K562 (cell line): Measurements from ENCODE around the gene PLRG1. TPM values are rescaled to one million over a fixed set of nuclear protein-coding genes. Genes with fewer than 3 reads are reported as not detected.

Experiments
- ATAC-seq: fragments of 200-7000 bp; cut with Tn5 transposase; 3 replicates; pipeline ENCODE4 v1.9.1; 2020; ENCODE audit warnings: moderate library complexity
- BruUV-seq: library from RNA; stranded (reverse); fragments of 400-500 nt; replicated peaks from 2 replicates; lab custom pipeline; 2021; lab: Mats Ljungman, UMichigan
- CTCF ChIA-PET: fragments of 300-600 bp; formaldehyde crosslinking; extraction: SDS; loops from one replicate; lab custom pipeline; 2021; ENCODE audit warnings: low intra/inter-chr PET ratio; lab: Yijun Ruan, JAX
- POLR2A ChIA-PET: fragments of 300-600, 350-650 bp; sonication (Branson Sonifier 250); formaldehyde crosslinking; extraction: SDS; loops from one replicate; lab custom pipeline; 2021; ENCODE audit warnings: antibody characterized with exemption, inconsistent platforms; lab: Yijun Ruan, JAX
- DNase-seq, 4 experiments: peaks; one replicate each; pipeline versions ENCODE4 v3.0.0 to v3.0.0-alpha.2; 2011 to 2018; ENCODE audit warnings: low spot score in 3 of 4, mixed read lengths in 3 of 4; ENCODE audit errors: extremely low read depth in 1 of 4
- FAIRE-seq: peaks from 2 replicates; lab custom pipeline; 2011; peaks lifted over from hg19 to GRCh38; lab: Jason Lieb, UNC
- H2AFZ ChIP-seq: 2 replicates; pipeline ENCODE4 v1.6.0; 2011; ENCODE audit warnings: low read depth, low read length, control low read depth, inconsistent platforms
- H3K27ac ChIP-seq: fragments of 200-600 bp; 3 replicates; pipeline ENCODE4 v1.8.0; 2011; ENCODE audit warnings: low read depth, mild to moderate bottlenecking, control low read depth, inconsistent platforms, low read length, moderate library complexity, mixed read lengths; ENCODE audit errors: extremely low read depth
- H3K27me3 ChIP-seq, 2 experiments: fragments of 300-600 bp in 1 of 2; 2 replicates in 1 of 2; 3 replicates in 1 of 2; pipeline versions ENCODE4 v1.6.0 to v1.8.0; 2011; ENCODE audit warnings: inconsistent platforms in 2 of 2, low read length in 2 of 2, mild to moderate bottlenecking in 1 of 2, mixed read lengths in 1 of 2, moderate library complexity in 1 of 2; ENCODE audit not compliant: control insufficient read depth in 2 of 2, insufficient read depth in 2 of 2
- H3K36me3 ChIP-seq: fragments of 300-600 bp; 3 replicates; pipeline ENCODE4 v1.8.0; 2011; ENCODE audit warnings: mild to moderate bottlenecking, low read length, inconsistent platforms; ENCODE audit not compliant: control insufficient read depth, insufficient read depth
- H3K4me1 ChIP-seq, 2 experiments: fragments of 200-600 bp in 1 of 2; replicated peaks in 1 of 2; 2 replicates in 1 of 2; 3 replicates in 1 of 2; pipeline versions ENCODE4 v1.5.1 to v1.8.0; 2011; ENCODE audit warnings: inconsistent platforms in 2 of 2, low read length in 2 of 2, mild to moderate bottlenecking in 1 of 2, mixed read lengths in 1 of 2, moderate library complexity in 1 of 2; ENCODE audit not compliant: control insufficient read depth in 2 of 2, insufficient read depth in 2 of 2
- H3K4me2 ChIP-seq: 2 replicates; pipeline ENCODE4 v1.6.1; 2011; ENCODE audit warnings: low read length, control low read depth, inconsistent platforms, mixed read lengths; ENCODE audit not compliant: insufficient read depth
- H3K4me3 ChIP-seq: fragments of 200-600 bp; sonication (generic), shearing (Covaris generic); 2 replicates; pipeline ENCODE4 v1.5.1; 2016; ENCODE audit warnings: control low read depth, inconsistent platforms
- H3K79me2 ChIP-seq: fragments of 200-600 bp; 3 replicates; pipeline ENCODE4 v1.8.0; 2011; ENCODE audit warnings: low read length, inconsistent platforms; ENCODE audit not compliant: control insufficient read depth, insufficient read depth
- H3K9ac ChIP-seq, 2 experiments: 2 replicates each; pipeline versions ENCODE4 v1.6.0 to v1.6.1; 2011; ENCODE audit warnings: low read depth in 2 of 2, low read length in 2 of 2, control low read depth in 1 of 2, inconsistent platforms in 1 of 2, mild to moderate bottlenecking in 1 of 2, mixed read lengths in 1 of 2; ENCODE audit not compliant: insufficient read depth in 1 of 2
- H3K9me1 ChIP-seq: one replicate; pipeline ENCODE4 v1.6.0; 2011; ENCODE audit warnings: inconsistent platforms, mild to moderate bottlenecking, low read length, moderate library complexity; ENCODE audit not compliant: control insufficient read depth, insufficient read depth
- H3K9me3 ChIP-seq: replicated peaks from 2 replicates; pipeline ENCODE4 v1.5.1; 2011; ENCODE audit warnings: low read depth, low read length, inconsistent platforms; ENCODE audit not compliant: control insufficient read depth, insufficient read depth
- H4K20me1 ChIP-seq: replicated peaks from 2 replicates; pipeline ENCODE4 v1.6.1; 2011; ENCODE audit warnings: low read length, inconsistent platforms, mixed read lengths; ENCODE audit not compliant: control insufficient read depth, insufficient read depth
- CBX5 ChIP-seq: IDR thresholded peaks from 2 replicates; pipeline ENCODE4 v1.6.1; 2014; ENCODE audit warnings: low read depth, borderline replicate concordance
- KAT2B ChIP-seq: IDR thresholded peaks from one replicate; pipeline ENCODE4 v1.6.1; 2012; ENCODE audit warnings: low read depth, mild to moderate bottlenecking, control low read depth, inconsistent platforms, low read length, moderate library complexity
- NFE2 ChIP-seq: IDR thresholded peaks from 2 replicates; pipeline ENCODE4 v1.6.1; 2014; ENCODE audit warnings: antibody characterized with exemption, low read depth
- NFYB ChIP-seq: IDR thresholded peaks from 2 replicates; pipeline ENCODE4 v1.6.1; 2011; ENCODE audit warnings: mild to moderate bottlenecking, moderate library complexity; ENCODE audit not compliant: insufficient read length; ENCODE audit errors: extremely low read depth
- RBM14 ChIP-seq: fragments of 200-400 bp; formaldehyde crosslinking; IDR thresholded peaks from 2 replicates; pipeline ENCODE4 v1.6.1; 2018; ENCODE audit warnings: low read depth, mild to moderate bottlenecking, low read length, moderate library complexity, borderline replicate concordance; ENCODE audit not compliant: insufficient read depth
- RFX1 ChIP-seq: fragments of 450-650 bp; IDR thresholded peaks from 2 replicates; pipeline ENCODE4 v1.6.1; 2016; ENCODE audit warnings: mild to moderate bottlenecking, moderate library complexity
- RUNX1 ChIP-seq: sonication (generic); IDR thresholded peaks from 2 replicates; pipeline ENCODE4 v1.6.1; 2016; ENCODE audit warnings: antibody characterized with exemption, low read depth
- ZBTB17 ChIP-seq: fragments of 450-650 bp; formaldehyde crosslinking; IDR thresholded peaks from 2 replicates; pipeline ENCODE4 v1.4.0; 2020; ENCODE audit warnings: mild to moderate bottlenecking
- ZBTB9 ChIP-seq: fragments of 450-650 bp; formaldehyde crosslinking; IDR thresholded peaks from 2 replicates; pipeline ENCODE4 v1.4.0; 2020; ENCODE audit warnings: mild to moderate bottlenecking, moderate library complexity
- ZNF165 ChIP-seq: fragments of 250-450 bp; sonication (Bioruptor Pico); IDR thresholded peaks from 2 replicates; pipeline ENCODE4 v1.4.0; 2020; ENCODE audit warnings: borderline replicate concordance
- ZNF518B ChIP-seq: fragments of 250-450 bp; sonication (Bioruptor Pico); IDR thresholded peaks from 2 replicates; pipeline ENCODE4 v1.5.0; 2021; ENCODE audit warnings: mild to moderate bottlenecking, moderate library complexity
- ZSCAN32 ChIP-seq: fragments of 450-650 bp; formaldehyde crosslinking; IDR thresholded peaks from 2 replicates; pipeline ENCODE4 v1.4.0; 2020; ENCODE audit warnings: mild to moderate bottlenecking, moderate library complexity
- in situ Hi-C: fragments of 300-500 bp; cut with MboI; formaldehyde crosslinking; loops from 4 replicates; pipeline ENCODE4 v1.15.0; 2018; ENCODE audit warnings: inconsistent platforms, mixed read lengths
- intact Hi-C: fragments of 100-400 bp; cut with micrococcal nuclease; formaldehyde crosslinking; loops from 2 replicates; pipeline ENCODE4 v1.14.2; 2022
- polyA plus RNA-seq, 8 experiments: library from polyadenylated mRNA; depleted of rRNA in 4 of 8; stranded (reverse) in 5 of 8; unstranded in 3 of 8; fragments of >200 nt; fragmentation: Nextera tagmentation in 2 of 8; fragmentation: Illumina TruSeq in 1 of 8; extraction: Ambion mirVana in 2 of 8; extraction: Trizol in 1 of 8; gene quantifications; 2 replicates each; pipeline versions ENCODE4 v1.2.1 to v1.2.3, GENCODE V29; 2011 to 2014; ENCODE audit warnings: inconsistent platforms in 1 of 8, missing spikeins in 1 of 8
- total RNA-seq, 7 experiments: library from RNA; depleted of rRNA in 6 of 7; stranded (reverse); fragments of >200 nt in 6 of 7; fragmentation: Illumina TruSeq in 2 of 7; extraction: Trizol in 2 of 7; gene quantifications; 2 replicates each; pipeline versions ENCODE4 v1.2.1 to v1.2.3, GENCODE V29; 2011 to 2021; ENCODE audit warnings: low replicate concordance in 1 of 7
- TF ChIP-seq, protein P1 (sequence below): fragments of 250-450 bp; sonication (Bioruptor Pico); IDR thresholded peaks from 2 replicates; pipeline ENCODE4 v1.5.0; 2021; ENCODE audit warnings: mild to moderate bottlenecking, borderline replicate concordance
- TF ChIP-seq, protein P2 (sequence below): fragments of 250-450 bp; sonication (Bioruptor Pico); IDR thresholded peaks from 2 replicates; pipeline ENCODE4 v1.8.0; 2022; ENCODE audit warnings: moderate library complexity, mild to moderate bottlenecking, inconsistent platforms

The PLRG1 gene
- total and polyA plus RNA-seq, 9 of the 15 experiments (the other 6 are each of a cell fraction or from before 2014, with no cell fraction given), result 48.0 to 248 (median 120) TPM

- ChIA-PET CTCF (no interaction called here), POLR2A (interaction anchor here (0.7 kb wide), 1 partner anchor 10 kb away, joined by 3 read pairs; no protein-coding TSS in a partner anchor)
- Histone ChIP-seq H3K4me3 (no peak overlapping the region), H3K27ac (no peak overlapping the region), H3K4me2 (no peak overlapping the region), H3K9ac (no peak overlapping the region), H3K27me3 (no peaks in the 10 kb centered on the region), H3K4me1 (no peaks in the 10 kb centered on the region; a peak in 1 of 5 replicates), H3K36me3 (no peaks in the 10 kb centered on the region), H2AFZ (no peak overlapping the region), H4K20me1 (no peaks in the 10 kb centered on the region), H3K79me2 (no peaks in the 10 kb centered on the region), H3K9me1 (no peaks in the 10 kb centered on the region), H3K9me3 (no peaks in the 10 kb centered on the region)
- in situ Hi-C loops (no loop called here), intact Hi-C loops (no loop called here)
- no peak for ATAC-seq
- no peak for DNase-seq
- FAIRE-seq, result no peak
- no TSS peak for BruUV-seq
- TF ChIP-seq NFYB (no peak), ZNF518B (CRISPR knock-in tag) (no peak), RUNX1 (no peak), ZBTB9 (CRISPR knock-in tag) (no peak), ZBTB17 (CRISPR knock-in tag) (no peak), ZNF165 (no peak), NFE2 (no peak), CBX5 (no peak), KAT2B (no peak), RFX1 (no peak), ZSCAN32 (CRISPR knock-in tag) (no peak), RBM14 (no peak)
- TF ChIP-seq, protein P1, sequence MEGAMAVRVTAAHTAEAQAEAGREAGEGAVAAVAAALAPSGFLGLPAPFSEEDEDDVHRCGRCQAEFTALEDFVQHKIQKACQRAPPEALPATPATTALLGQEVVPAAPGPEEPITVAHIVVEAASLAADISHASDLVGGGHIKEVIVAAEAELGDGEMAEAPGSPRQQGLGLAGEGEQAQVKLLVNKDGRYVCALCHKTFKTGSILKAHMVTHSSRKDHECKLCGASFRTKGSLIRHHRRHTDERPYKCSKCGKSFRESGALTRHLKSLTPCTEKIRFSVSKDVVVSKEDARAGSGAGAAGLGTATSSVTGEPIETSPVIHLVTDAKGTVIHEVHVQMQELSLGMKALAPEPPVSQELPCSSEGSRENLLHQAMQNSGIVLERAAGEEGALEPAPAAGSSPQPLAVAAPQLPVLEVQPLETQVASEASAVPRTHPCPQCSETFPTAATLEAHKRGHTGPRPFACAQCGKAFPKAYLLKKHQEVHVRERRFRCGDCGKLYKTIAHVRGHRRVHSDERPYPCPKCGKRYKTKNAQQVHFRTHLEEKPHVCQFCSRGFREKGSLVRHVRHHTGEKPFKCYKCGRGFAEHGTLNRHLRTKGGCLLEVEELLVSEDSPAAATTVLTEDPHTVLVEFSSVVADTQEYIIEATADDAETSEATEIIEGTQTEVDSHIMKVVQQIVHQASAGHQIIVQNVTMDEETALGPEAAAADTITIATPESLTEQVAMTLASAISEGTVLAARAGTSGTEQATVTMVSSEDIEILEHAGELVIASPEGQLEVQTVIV, result no peak
- TF ChIP-seq, protein P2, sequence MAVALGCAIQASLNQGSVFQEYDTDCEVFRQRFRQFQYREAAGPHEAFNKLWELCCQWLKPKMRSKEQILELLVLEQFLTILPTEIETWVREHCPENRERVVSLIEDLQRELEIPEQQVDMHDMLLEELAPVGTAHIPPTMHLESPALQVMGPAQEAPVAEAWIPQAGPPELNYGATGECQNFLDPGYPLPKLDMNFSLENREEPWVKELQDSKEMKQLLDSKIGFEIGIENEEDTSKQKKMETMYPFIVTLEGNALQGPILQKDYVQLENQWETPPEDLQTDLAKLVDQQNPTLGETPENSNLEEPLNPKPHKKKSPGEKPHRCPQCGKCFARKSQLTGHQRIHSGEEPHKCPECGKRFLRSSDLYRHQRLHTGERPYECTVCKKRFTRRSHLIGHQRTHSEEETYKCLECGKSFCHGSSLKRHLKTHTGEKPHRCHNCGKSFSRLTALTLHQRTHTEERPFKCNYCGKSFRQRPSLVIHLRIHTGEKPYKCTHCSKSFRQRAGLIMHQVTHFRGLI (CRISPR knock-in tag), result no peak
Observed at GRCh38 chr4:154579927-154580326, 29.7 kb upstream of the PLRG1 start.
